ENCODE data around the gene OVOL2. TPM values are rescaled to one million over a fixed set of nuclear protein-coding genes. Genes with fewer than 3 reads are reported as not detected.

The OVOL2 gene
- total RNA-seq, 1 experiment from 2014 or later = not detected

GRCh38 chr20:18011951-18012645 lies 45.6 kb downstream of the OVOL2 start:
- Histone ChIP-seq H3K4me1 (ENCODE audit: insufficient read depth, low read length, poor library complexity, severe bottlenecking) (no peaks in the 10 kb centered on the region), H3K27ac (ENCODE audit: low read depth, low read length, poor library complexity, severe bottlenecking) (no peak overlapping the region), H3K9me3 (ENCODE audit: low read depth, low read length, poor library complexity, severe bottlenecking) (no peaks in the 10 kb centered on the region), H3K36me3 (ENCODE audit: insufficient read depth, low read length, poor library complexity, severe bottlenecking) (no peaks in the 10 kb centered on the region), H3K4me3 (ENCODE audit: low read depth, low read length, poor library complexity, severe bottlenecking) (no peak overlapping the region), H3K27me3 (replicated peaks; ENCODE audit: insufficient read depth, low read depth, low read length, poor library complexity) (no peaks in the 10 kb centered on the region)
- no TSS peak for BruUV-seq (replicated peaks)
- no peak for DNase-seq (ENCODE audit: low spot score)
- intact Hi-C loops (cut with micrococcal nuclease; ENCODE audit: unreplicated experiment) = no loop called here
- CTCF ChIA-PET = no interaction called here
- no peak for TF ChIP-seq CTCF (conservative IDR thresholded peaks at IDR 0.05; ENCODE audit: low read depth, low read length)
- TF ChIP-seq EZH2 (IDR thresholded peaks at IDR 0.05; ENCODE audit: borderline replicate concordance, low read depth, low read length, poor library complexity, severe bottlenecking) = no peak
- POLR2A ChIA-PET (ENCODE audit: low non-redundant PET) = no interaction called here

- BruUV-seq (replicated peaks) = no TSS peak
- intact Hi-C loops (cut with micrococcal nuclease; ENCODE audit: unreplicated experiment) = no loop called here
- TF ChIP-seq EZH2 (IDR thresholded peaks at IDR 0.05; ENCODE audit: borderline replicate concordance, low read depth, low read length, poor library complexity, severe bottlenecking) (no peak), CTCF (conservative IDR thresholded peaks at IDR 0.05; ENCODE audit: low read depth, low read length) (no peak)
- H3K27me3 ChIP-seq (replicated peaks; ENCODE audit: insufficient read depth, low read depth, low read length, poor library complexity) = no peaks in the 10 kb centered on the region
- ChIA-PET CTCF (no interaction called here), POLR2A (ENCODE audit: low non-redundant PET) (interaction anchor here (0.6 kb wide), 1 partner anchor 839 kb away, joined by 3 read pairs; no protein-coding TSS in a partner anchor)
- no peaks in the 10 kb centered on the region for H3K36me3 ChIP-seq (ENCODE audit: insufficient read depth, low read length, poor library complexity, severe bottlenecking)
- H3K4me3 ChIP-seq (ENCODE audit: low read depth, low read length, poor library complexity, severe bottlenecking) = no peak overlapping the region
- H3K9me3 ChIP-seq (ENCODE audit: low read depth, low read length, poor library complexity, severe bottlenecking) = no peaks in the 10 kb centered on the region
- no peak overlapping the region for H3K27ac ChIP-seq (ENCODE audit: low read depth, low read length, poor library complexity, severe bottlenecking)
- DNase-seq (ENCODE audit: low spot score) = no peak
- no peaks in the 10 kb centered on the region for H3K4me1 ChIP-seq (ENCODE audit: insufficient read depth, low read length, poor library complexity, severe bottlenecking)
Measured at GRCh38 chr20:18011482-18011881, 46.2 kb downstream of the OVOL2 start.

GRCh38 chr20:18009116-18009515 lies 48.6 kb downstream of the OVOL2 start:
- no TSS peak for BruUV-seq (replicated peaks)
- ChIA-PET POLR2A (ENCODE audit: low non-redundant PET) (no interaction called here), CTCF (no interaction called here)
- H3K27me3 ChIP-seq (replicated peaks; ENCODE audit: insufficient read depth, low read depth, low read length, poor library complexity) = no peaks in the 10 kb centered on the region
- intact Hi-C loops (cut with micrococcal nuclease; ENCODE audit: unreplicated experiment) = no loop called here
- no peaks in the 10 kb centered on the region for H3K9me3 ChIP-seq (ENCODE audit: low read depth, low read length, poor library complexity, severe bottlenecking)
- H3K4me1 ChIP-seq (ENCODE audit: insufficient read depth, low read length, poor library complexity, severe bottlenecking) = no peaks in the 10 kb centered on the region
- H3K36me3 ChIP-seq (ENCODE audit: insufficient read depth, low read length, poor library complexity, severe bottlenecking) = no peaks in the 10 kb centered on the region
- TF ChIP-seq CTCF (conservative IDR thresholded peaks at IDR 0.05; ENCODE audit: low read depth, low read length) = no peak
- TF ChIP-seq EZH2 (IDR thresholded peaks at IDR 0.05; ENCODE audit: borderline replicate concordance, low read depth, low read length, poor library complexity, severe bottlenecking) = no peak
- no peak overlapping the region for H3K27ac ChIP-seq (ENCODE audit: low read depth, low read length, poor library complexity, severe bottlenecking)
- DNase-seq (ENCODE audit: low spot score) = no peak
- no peak overlapping the region for H3K4me3 ChIP-seq (ENCODE audit: low read depth, low read length, poor library complexity, severe bottlenecking)
